HEK293T (cell line): Measurements from ENCODE around the gene CCDC138.

Experiments
- FOXK2 ChIP-seq: fragments of 450-650 bp; IDR thresholded peaks from 2 replicates; pipeline ENCODE4 v1.6.1; 2016; ENCODE audit warnings: mild to moderate bottlenecking
- HDGF ChIP-seq: fragments of 450-650 bp; IDR thresholded peaks from 2 replicates; pipeline ENCODE4 v1.6.1; 2017; ENCODE audit warnings: antibody characterized with exemption, borderline replicate concordance
- LEF1 ChIP-seq: fragments of 450-650 bp; IDR thresholded peaks from 2 replicates; pipeline ENCODE4 v1.6.1; 2017; ENCODE audit warnings: mild to moderate bottlenecking, borderline replicate concordance
- SUZ12 ChIP-seq: fragments of 450-650 bp; IDR thresholded peaks from 2 replicates; pipeline ENCODE4 v1.6.1; 2016; ENCODE audit warnings: mild to moderate bottlenecking
- TARDBP ChIP-seq: fragments of 450-650 bp; IDR thresholded peaks from 2 replicates; pipeline ENCODE4 v1.6.1; 2016

DNA sequence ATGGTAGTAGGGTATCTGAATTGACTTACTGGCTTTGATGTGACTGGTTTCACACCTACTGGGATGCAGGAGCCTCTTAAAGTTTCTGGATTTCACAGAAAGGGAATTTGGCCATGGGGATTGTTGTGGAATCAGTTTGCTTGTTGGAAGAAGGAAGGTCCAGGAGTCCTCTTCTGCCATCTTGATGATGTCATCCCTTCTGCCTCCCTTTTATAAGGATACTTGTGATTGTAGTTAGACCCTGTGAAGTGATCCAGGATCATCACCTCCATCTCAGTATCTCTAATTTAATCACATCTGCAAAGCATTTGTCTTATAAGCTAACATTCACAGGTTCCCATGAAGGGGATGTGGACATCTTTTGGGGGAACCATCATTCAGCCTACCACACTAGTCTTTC, 79.5 kb downstream of the CCDC138 start:
- TF ChIP-seq HDGF (no peak), SUZ12 (no peak), TARDBP (no peak), FOXK2 (no peak), LEF1 (no peak)
